ENCODE data around the gene MEP1B. TPM values are rescaled to one million over a fixed set of nuclear protein-coding genes. Genes with fewer than 3 reads are reported as not detected.

MEP1B gene
- total and polyA plus RNA-seq, 12 donors = not detected

GRCh38 chr18:32259553-32259952 is 69.7 kb downstream of the MEP1B start:
- H3K27me3 ChIP-seq = no peaks in the 10 kb centered on the region
- no peak overlapping the region for H3K4me3 ChIP-seq
- 89 to 91% (median 91%) methylated on average over 5 to 6 of the region's 6 CpGs for WGBS, 4 donors
- no peaks in the 10 kb centered on the region for H3K36me3 ChIP-seq (replicated peaks in 1 of 2)
- H3K9me3 ChIP-seq (replicated peaks in 1 of 3) = no peaks in the 10 kb centered on the region
- intact Hi-C loops (cut with DNase I) = loop anchor here in 1 of 2 donors (10.0 kb wide), 1 partner anchor 95 kb away; no protein-coding TSS in a partner anchor
- DNase-seq = no peak
- TF ChIP-seq, protein P1, sequence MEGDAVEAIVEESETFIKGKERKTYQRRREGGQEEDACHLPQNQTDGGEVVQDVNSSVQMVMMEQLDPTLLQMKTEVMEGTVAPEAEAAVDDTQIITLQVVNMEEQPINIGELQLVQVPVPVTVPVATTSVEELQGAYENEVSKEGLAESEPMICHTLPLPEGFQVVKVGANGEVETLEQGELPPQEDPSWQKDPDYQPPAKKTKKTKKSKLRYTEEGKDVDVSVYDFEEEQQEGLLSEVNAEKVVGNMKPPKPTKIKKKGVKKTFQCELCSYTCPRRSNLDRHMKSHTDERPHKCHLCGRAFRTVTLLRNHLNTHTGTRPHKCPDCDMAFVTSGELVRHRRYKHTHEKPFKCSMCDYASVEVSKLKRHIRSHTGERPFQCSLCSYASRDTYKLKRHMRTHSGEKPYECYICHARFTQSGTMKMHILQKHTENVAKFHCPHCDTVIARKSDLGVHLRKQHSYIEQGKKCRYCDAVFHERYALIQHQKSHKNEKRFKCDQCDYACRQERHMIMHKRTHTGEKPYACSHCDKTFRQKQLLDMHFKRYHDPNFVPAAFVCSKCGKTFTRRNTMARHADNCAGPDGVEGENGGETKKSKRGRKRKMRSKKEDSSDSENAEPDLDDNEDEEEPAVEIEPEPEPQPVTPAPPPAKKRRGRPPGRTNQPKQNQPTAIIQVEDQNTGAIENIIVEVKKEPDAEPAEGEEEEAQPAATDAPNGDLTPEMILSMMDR (IDR thresholded peaks at IDR 0.05) = no peak
- TF ChIP-seq POLR2A (IDR thresholded peaks at IDR 0.05) = no peak
- no peak overlapping the region for H3K27ac ChIP-seq
- no peaks in the 10 kb centered on the region for H3K4me1 ChIP-seq (replicated peaks in 1 of 2)

GRCh38 chr18:32261003-32261402 is 71.2 kb downstream of the MEP1B start:
- no peak overlapping the region for H3K27ac ChIP-seq
- no peaks in the 10 kb centered on the region for H3K4me1 ChIP-seq (replicated peaks in 1 of 2)
- no peak overlapping the region for H3K4me3 ChIP-seq
- no peak for DNase-seq
- intact Hi-C loops (cut with DNase I) = loop anchor here in 1 of 2 donors (10.0 kb wide), 1 partner anchor 284 kb away; no protein-coding TSS in a partner anchor
- no peaks in the 10 kb centered on the region for H3K36me3 ChIP-seq (replicated peaks in 1 of 2)
- no peaks in the 10 kb centered on the region for H3K27me3 ChIP-seq
- no peaks in the 10 kb centered on the region for H3K9me3 ChIP-seq (replicated peaks in 1 of 3)
- TF ChIP-seq, protein P1 (IDR thresholded peaks at IDR 0.05) = no peak
- WGBS, 4 donors = 95 to 98% (median 97%) methylated on average over 5 of the region's 5 CpGs

DNA sequence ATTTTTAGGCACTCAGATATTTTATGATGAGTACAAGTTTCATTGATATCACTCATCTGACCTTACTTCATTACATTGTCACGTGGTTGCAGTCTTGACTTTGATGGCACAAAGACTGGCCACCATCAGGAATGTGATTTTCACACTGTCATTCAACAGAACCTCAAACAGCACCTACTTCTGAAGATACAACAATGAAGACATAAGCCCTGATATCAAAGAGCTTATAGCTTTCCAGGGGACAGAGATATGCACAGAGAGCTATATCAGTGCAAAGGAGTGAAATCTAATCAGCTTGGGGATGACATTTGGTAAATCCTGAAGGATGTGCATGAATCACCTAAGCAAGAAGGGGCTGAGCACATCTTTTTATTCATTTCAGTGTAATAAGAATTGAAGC is 72.3 kb downstream of the MEP1B start:
- Histone ChIP-seq H3K27ac (no peak overlapping the region), H3K9me3 (replicated peaks in 1 of 3) (no peaks in the 10 kb centered on the region), H3K4me1 (replicated peaks in 1 of 2) (no peaks in the 10 kb centered on the region), H3K27me3 (no peaks in the 10 kb centered on the region), H3K4me3 (no peak overlapping the region), H3K36me3 (replicated peaks in 1 of 2) (no peaks in the 10 kb centered on the region)
- DNase-seq = no peak
- intact Hi-C loops (cut with DNase I) = loop anchor here in 1 of 2 donors (10.0 kb wide), 1 partner anchor 283 kb away; no protein-coding TSS in a partner anchor
- TF ChIP-seq, protein P1 (IDR thresholded peaks at IDR 0.05) = no peak
- no peak for TF ChIP-seq POLR2A (IDR thresholded peaks at IDR 0.05)
- WGBS, 4 donors = 64 to 78% (median 71%) methylated on average over 1 of the region's 1 CpG

DNA sequence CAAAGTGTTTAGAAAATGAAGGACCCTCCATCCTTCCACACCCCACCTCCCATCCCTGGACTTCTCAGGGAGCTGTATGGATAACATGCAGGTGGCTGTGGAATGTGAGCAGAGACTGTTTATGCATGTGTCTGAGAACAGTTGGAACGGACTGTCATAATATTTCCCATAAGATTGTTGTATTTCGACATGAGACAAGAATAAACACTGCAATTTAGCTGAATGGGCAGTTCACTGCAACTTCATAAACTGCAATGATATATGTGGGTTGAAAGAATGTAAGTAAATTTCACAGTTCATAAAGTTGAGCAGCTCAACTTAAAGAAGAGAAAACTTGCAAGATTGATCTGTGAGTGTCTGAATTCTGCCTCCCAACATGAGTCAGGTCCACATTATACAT is 74.6 kb downstream of the MEP1B start:
- H3K36me3 ChIP-seq (replicated peaks in 1 of 2) = peaks cover 0 to 19% of the 10 kb centered on the region in 2 donors
- no peak overlapping the region for H3K27ac ChIP-seq
- WGBS, 4 donors = 82 to 85% (median 85%) methylated on average over 2 of the region's 2 CpGs
- H3K4me1 ChIP-seq (replicated peaks in 1 of 2) = no peaks in the 10 kb centered on the region
- DNase-seq = no peak
- TF ChIP-seq POLR2A (IDR thresholded peaks at IDR 0.05) = no peak
- TF ChIP-seq, protein P1 (IDR thresholded peaks at IDR 0.05) = no peak
- H3K27me3 ChIP-seq = no peaks in the 10 kb centered on the region
- H3K9me3 ChIP-seq (replicated peaks in 1 of 3) = no peaks in the 10 kb centered on the region
- H3K4me3 ChIP-seq = no peak overlapping the region
- intact Hi-C loops (cut with DNase I) = loop anchor here in 1 of 2 donors (10.0 kb wide), 1 partner anchor 280 kb away; no protein-coding TSS in a partner anchor
